ENCODE data around the gene ITGB1. TPM values are rescaled to one million over a fixed set of nuclear protein-coding genes. Genes with fewer than 3 reads are reported as not detected.

ITGB1 gene
- total RNA-seq, 1 experiment from 2014 or later, result 282 TPM

GRCh38 chr10:32877915-32878314 is 80.1 kb downstream of the ITGB1 start:
- DNase-seq (ENCODE audit: low spot score), result no peak
- no TSS peak for BruUV-seq (replicated peaks)
- Histone ChIP-seq H3K36me3 (ENCODE audit: insufficient read depth, low read length, poor library complexity, severe bottlenecking) (no peaks in the 10 kb centered on the region), H3K4me3 (ENCODE audit: low read depth, low read length, poor library complexity, severe bottlenecking) (no peak overlapping the region), H3K27ac (ENCODE audit: low read depth, low read length, poor library complexity, severe bottlenecking) (no peak overlapping the region), H3K9me3 (ENCODE audit: low read depth, low read length, poor library complexity, severe bottlenecking) (no peaks in the 10 kb centered on the region), H3K4me1 (ENCODE audit: insufficient read depth, low read length, poor library complexity, severe bottlenecking) (no peaks in the 10 kb centered on the region), H3K27me3 (replicated peaks; ENCODE audit: insufficient read depth, low read depth, low read length, poor library complexity) (no peaks in the 10 kb centered on the region)
- no peak for TF ChIP-seq EZH2 (IDR thresholded peaks at IDR 0.05; ENCODE audit: borderline replicate concordance, low read depth, low read length, poor library complexity, severe bottlenecking)
- no peak for TF ChIP-seq CTCF (conservative IDR thresholded peaks at IDR 0.05; ENCODE audit: low read depth, low read length)
- POLR2A ChIA-PET (ENCODE audit: low non-redundant PET), result no interaction called here
- CTCF ChIA-PET, result no interaction called here
- intact Hi-C loops (cut with micrococcal nuclease; ENCODE audit: unreplicated experiment), result no loop called here

DNA sequence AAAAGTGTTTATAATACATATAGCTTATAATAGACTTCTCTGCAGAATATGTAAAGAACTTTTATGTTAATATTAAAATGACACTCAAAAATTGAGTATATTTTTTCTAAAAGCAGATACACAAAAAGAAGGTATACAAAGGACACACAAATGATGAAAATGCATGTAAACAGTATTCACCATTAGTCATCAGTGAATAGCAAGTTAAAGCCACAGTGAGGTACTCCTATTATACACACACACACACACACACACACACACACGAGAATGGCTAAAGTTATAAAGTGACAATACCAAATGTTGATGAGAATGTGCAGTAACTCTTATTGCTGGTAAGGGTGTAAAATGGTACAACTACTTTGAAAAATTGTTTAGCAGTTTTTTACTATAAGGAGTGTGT is 92.9 kb downstream of the ITGB1 start:
- H3K27ac ChIP-seq (ENCODE audit: low read depth, low read length, poor library complexity, severe bottlenecking), result no peak overlapping the region
- H3K9me3 ChIP-seq (ENCODE audit: low read depth, low read length, poor library complexity, severe bottlenecking), result no peaks in the 10 kb centered on the region
- no TSS peak for BruUV-seq (replicated peaks)
- no peaks in the 10 kb centered on the region for H3K4me1 ChIP-seq (ENCODE audit: insufficient read depth, low read length, poor library complexity, severe bottlenecking)
- H3K27me3 ChIP-seq (replicated peaks; ENCODE audit: insufficient read depth, low read depth, low read length, poor library complexity), result no peaks in the 10 kb centered on the region
- no peaks in the 10 kb centered on the region for H3K36me3 ChIP-seq (ENCODE audit: insufficient read depth, low read length, poor library complexity, severe bottlenecking)
- intact Hi-C loops (cut with micrococcal nuclease; ENCODE audit: unreplicated experiment), result no loop called here
- ChIA-PET POLR2A (ENCODE audit: low non-redundant PET) (no interaction called here), CTCF (no interaction called here)
- no peak overlapping the region for H3K4me3 ChIP-seq (ENCODE audit: low read depth, low read length, poor library complexity, severe bottlenecking)
- TF ChIP-seq EZH2 (IDR thresholded peaks at IDR 0.05; ENCODE audit: borderline replicate concordance, low read depth, low read length, poor library complexity, severe bottlenecking) (no peak), CTCF (conservative IDR thresholded peaks at IDR 0.05; ENCODE audit: low read depth, low read length) (no peak)
- no peak for DNase-seq (ENCODE audit: low spot score)

- DNase-seq (ENCODE audit: low spot score), result no peak
- Histone ChIP-seq H3K4me3 (ENCODE audit: low read depth, low read length, poor library complexity, severe bottlenecking) (no peak overlapping the region), H3K9me3 (ENCODE audit: low read depth, low read length, poor library complexity, severe bottlenecking) (no peaks in the 10 kb centered on the region), H3K4me1 (ENCODE audit: insufficient read depth, low read length, poor library complexity, severe bottlenecking) (no peaks in the 10 kb centered on the region), H3K27ac (ENCODE audit: low read depth, low read length, poor library complexity, severe bottlenecking) (no peak overlapping the region), H3K36me3 (ENCODE audit: insufficient read depth, low read length, poor library complexity, severe bottlenecking) (no peaks in the 10 kb centered on the region), H3K27me3 (replicated peaks; ENCODE audit: insufficient read depth, low read depth, low read length, poor library complexity) (no peaks in the 10 kb centered on the region)
- intact Hi-C loops (cut with micrococcal nuclease; ENCODE audit: unreplicated experiment), result no loop called here
- ChIA-PET POLR2A (ENCODE audit: low non-redundant PET) (no interaction called here), CTCF (no interaction called here)
- BruUV-seq (replicated peaks), result no TSS peak
- TF ChIP-seq EZH2 (IDR thresholded peaks at IDR 0.05; ENCODE audit: borderline replicate concordance, low read depth, low read length, poor library complexity, severe bottlenecking), result no peak
- no peak for TF ChIP-seq CTCF (conservative IDR thresholded peaks at IDR 0.05; ENCODE audit: low read depth, low read length)
Observed at GRCh38 chr10:32854435-32854834, 103.6 kb downstream of the ITGB1 start.

Measured in A673 (cell line).